H9 (cell line): ENCODE data around the gene SPRY4. TPM values are rescaled to one million over a fixed set of nuclear protein-coding genes. Genes with fewer than 3 reads are reported as not detected.

Experiments used
- DNase-seq: peaks from one replicate; pipeline ENCODE4 v3.0.0-alpha.2; 2017
- H2AFZ ChIP-seq: one replicate; pipeline ENCODE4 v1.6.1; 2013; ENCODE audit warnings: mild to moderate bottlenecking, low read length, control low read depth, moderate library complexity
- H2AK5ac ChIP-seq: 2 replicates; pipeline ENCODE4 v1.6.1; 2013; ENCODE audit warnings: low read length, control low read depth, mixed read lengths; ENCODE audit not compliant: insufficient read length
- H2BK120ac ChIP-seq: one replicate; pipeline ENCODE4 v1.6.1; 2013; ENCODE audit warnings: low read depth, mild to moderate bottlenecking, low read length, control low read depth, inconsistent platforms; ENCODE audit not compliant: poor library complexity, severe bottlenecking
- H2BK12ac ChIP-seq: 2 replicates; pipeline ENCODE4 v1.6.1; 2013; ENCODE audit warnings: low read length, control low read depth, mixed read lengths, low read depth; ENCODE audit not compliant: insufficient read length
- H2BK15ac ChIP-seq: 2 replicates; pipeline ENCODE4 v1.6.1; 2013; ENCODE audit warnings: low read depth, low read length, control low read depth
- H2BK20ac ChIP-seq: one replicate; pipeline ENCODE4 v1.6.1; 2013; ENCODE audit warnings: low read depth, mild to moderate bottlenecking, low read length, control low read depth, inconsistent platforms; ENCODE audit not compliant: poor library complexity, severe bottlenecking
- H2BK5ac ChIP-seq: 2 replicates; pipeline ENCODE4 v1.6.1; 2013; ENCODE audit warnings: low read length, control low read depth, mixed read lengths; ENCODE audit not compliant: insufficient read length
- H3K14ac ChIP-seq: 2 replicates; pipeline ENCODE4 v1.6.1; 2013; ENCODE audit warnings: low read length, control low read depth; ENCODE audit not compliant: insufficient read depth
- H3K18ac ChIP-seq: 2 replicates; pipeline ENCODE4 v1.6.1; 2013; ENCODE audit warnings: low read depth, mild to moderate bottlenecking, mixed read lengths, low read length, control low read depth; ENCODE audit not compliant: insufficient read length
- H3K23ac ChIP-seq: 2 replicates; pipeline ENCODE4 v1.6.1; 2013; ENCODE audit warnings: low read length, control low read depth, mixed read lengths, low read depth; ENCODE audit not compliant: insufficient read length
- H3K23me2 ChIP-seq: 2 replicates; pipeline ENCODE4 v1.6.1; 2013; ENCODE audit warnings: low read depth, mild to moderate bottlenecking, mixed read lengths, low read length, control low read depth; ENCODE audit not compliant: insufficient read length, poor library complexity, severe bottlenecking
- H3K27ac ChIP-seq: 2 replicates; pipeline ENCODE4 v1.5.1; 2013; ENCODE audit warnings: low read length, control low read depth, mixed read lengths, low read depth; ENCODE audit not compliant: insufficient read length
- H3K27me3 ChIP-seq: 2 replicates; pipeline ENCODE4 v1.6.1; 2013; ENCODE audit warnings: low read length, control low read depth, inconsistent platforms; ENCODE audit not compliant: insufficient read depth
- H3K4ac ChIP-seq: 2 replicates; pipeline ENCODE4 v1.6.1; 2013; ENCODE audit warnings: low read depth, mild to moderate bottlenecking, control low read depth, inconsistent platforms, low read length, moderate library complexity
- H3K4me1 ChIP-seq: 2 replicates; pipeline ENCODE4 v1.6.1; 2013; ENCODE audit warnings: low read length, control low read depth, inconsistent platforms; ENCODE audit not compliant: insufficient read depth
- H3K4me2 ChIP-seq: 2 replicates; pipeline ENCODE4 v1.6.1; 2013; ENCODE audit warnings: low read length, control low read depth, mixed read lengths; ENCODE audit not compliant: insufficient read length, insufficient read depth
- H3K56ac ChIP-seq: 2 replicates; pipeline ENCODE4 v1.6.1; 2013; ENCODE audit warnings: low read depth, mild to moderate bottlenecking, mixed read lengths, low read length, control low read depth; ENCODE audit not compliant: insufficient read length
- H3K79me1 ChIP-seq: 2 replicates; pipeline ENCODE4 v1.6.1; 2013; ENCODE audit warnings: low read depth, mild to moderate bottlenecking, moderate library complexity, low read length, control low read depth, inconsistent platforms; ENCODE audit not compliant: insufficient read depth, poor library complexity, severe bottlenecking
- H3K79me2 ChIP-seq: 2 replicates; pipeline ENCODE4 v1.6.1; 2013; ENCODE audit warnings: low read length, control low read depth, inconsistent platforms; ENCODE audit not compliant: insufficient read depth
- H3K9ac ChIP-seq: 2 replicates; pipeline ENCODE4 v1.6.1; 2013; ENCODE audit warnings: low read length, control low read depth, mixed read lengths; ENCODE audit not compliant: insufficient read length; ENCODE audit errors: extremely low read depth
- H3K9me3 ChIP-seq: one replicate; pipeline ENCODE4 v1.6.1; 2013; ENCODE audit warnings: low read depth, low read length, inconsistent platforms; ENCODE audit not compliant: control insufficient read depth
- H3T11ph ChIP-seq: one replicate; pipeline ENCODE4 v1.6.1; 2013; ENCODE audit warnings: mild to moderate bottlenecking, low read length, control low read depth, inconsistent platforms
- H4K20me1 ChIP-seq: one replicate; pipeline ENCODE4 v1.6.1; 2013; ENCODE audit not compliant: control insufficient read depth, insufficient read length, insufficient read depth
- H4K5ac ChIP-seq: 2 replicates; pipeline ENCODE4 v1.6.1; 2013; ENCODE audit warnings: low read depth, mild to moderate bottlenecking, mixed read lengths, low read length, control low read depth; ENCODE audit not compliant: insufficient read length
- H4K8ac ChIP-seq: replicated peaks from 2 replicates; pipeline ENCODE4 v1.6.1; 2013; ENCODE audit warnings: low read length, control low read depth, mixed read lengths, low read depth; ENCODE audit not compliant: insufficient read length
- H4K91ac ChIP-seq: 2 replicates; pipeline ENCODE4 v1.6.1; 2013; ENCODE audit warnings: low read depth, mild to moderate bottlenecking, moderate library complexity, mixed read lengths, low read length, control low read depth; ENCODE audit not compliant: insufficient read length
- H3K27ac Mint-ChIP-seq, 3 experiments: 2 replicates in 2 of 3; 3 replicates in 1 of 3; pipeline ENCODE4 v1.8.0; 2020 to 2021; ENCODE audit warnings: mixed read lengths in 3 of 3, mild to moderate bottlenecking in 1 of 3, moderate library complexity in 1 of 3
- H3K27me3 Mint-ChIP-seq: 2 replicates; pipeline ENCODE4 v1.8.0; 2021; ENCODE audit warnings: low read depth, mild to moderate bottlenecking, moderate library complexity, mixed read lengths
- H3K36me3 Mint-ChIP-seq, 3 experiments: 2 replicates in 2 of 3; 3 replicates in 1 of 3; pipeline ENCODE4 v1.8.0; 2020 to 2021; ENCODE audit warnings: low read depth in 3 of 3, mixed read lengths in 3 of 3; ENCODE audit not compliant: insufficient read depth in 1 of 3
- H3K4me1 Mint-ChIP-seq, 2 experiments: 2 replicates each; pipeline ENCODE4 v1.8.0; 2020; ENCODE audit warnings: mixed read lengths in 2 of 2
- H3K4me3 Mint-ChIP-seq, 2 experiments: 2 replicates in 1 of 2; 3 replicates in 1 of 2; pipeline ENCODE4 v1.8.0; 2020 to 2021; ENCODE audit warnings: mild to moderate bottlenecking in 2 of 2, mixed read lengths in 2 of 2, moderate library complexity in 1 of 2
- H3K9me3 Mint-ChIP-seq, 2 experiments: 2 replicates in 1 of 2; 3 replicates in 1 of 2; pipeline ENCODE4 v1.8.0; 2020; ENCODE audit warnings: mild to moderate bottlenecking in 2 of 2, mixed read lengths in 2 of 2, moderate library complexity in 1 of 2
- CTCF ChIP-seq: fragments of 200-600 bp; sonication (generic); conservative IDR thresholded peaks from 3 replicates; pipeline ENCODE4 v1.8.0; 2021; ENCODE audit warnings: antibody characterized with exemption, mild to moderate bottlenecking
- WGBS: extraction: QIAGEN DNeasy Blood & Tissue Kit; methylation state at CpG from one replicate; pipeline ENCODE4 v1.1.7; 2013; ENCODE audit warnings: missing lambda C conversion rate, low lambda C conversion rate, mixed read lengths; ENCODE audit not compliant: insufficient read length; ENCODE audit errors: extremely low coverage; 5-methylcytosine and 5-hydroxymethylcytosine counted together
- total RNA-seq: library from RNA; stranded (reverse); gene quantifications from 2 replicates; pipeline ENCODE4 v1.2.1, GENCODE V29; 2021

SPRY4 gene
- total RNA-seq, 1 experiment from 2014 or later, result 92.4 TPM

- Histone ChIP-seq H2AK5ac (no peak overlapping the region), H3K18ac (peak overlapping the region; percentile 53), H3K56ac (no peak overlapping the region), H2BK120ac (no peak overlapping the region), H4K20me1 (no peaks in the 10 kb centered on the region), H3K23me2 (no peaks in the 10 kb centered on the region), H3T11ph (no peak overlapping the region), H3K27ac (no peak overlapping the region), H4K5ac (no peak overlapping the region), H3K79me2 (0 out of 2 replicates have a peak, but pooled peaks cover 1% of the 10 kb centered on the region), H2AFZ (no peak overlapping the region), H2BK5ac (no peak overlapping the region), H3K23ac (no peak overlapping the region), H2BK20ac (no peak overlapping the region), H2BK15ac (no peak overlapping the region), H3K4me2 (no peak overlapping the region), H3K79me1 (no peaks in the 10 kb centered on the region), H4K8ac (no peak overlapping the region), H3K4ac (no peak overlapping the region), H2BK12ac (no peak overlapping the region), H3K9me3 (peaks cover 37% of the 10 kb centered on the region), H4K91ac (no peak overlapping the region), H3K4me1 (peaks cover 2% of the 10 kb centered on the region; the same call in 1 of the 2 replicates), H3K14ac (peak overlapping the region; percentile 67), H3K27me3 (no peaks in the 10 kb centered on the region), H3K9ac (no peak overlapping the region)
- Mint-ChIP-seq H3K36me3 (peaks cover 35 to 52% (median 50%) of the 10 kb centered on the region in 3 experiments), H3K27me3 (no peaks in the 10 kb centered on the region; the same call in 1 of the 2 replicates), H3K4me1 (peaks cover 2 to 9% of the 10 kb centered on the region in 2 experiments; a peak in 2 of 4 replicates), H3K4me3 (no peak overlapping the region), H3K9me3 (peaks cover 35 to 41% of the 10 kb centered on the region in 2 experiments), H3K27ac (peak overlapping the region in 1 of 3 experiments; percentile 57; a peak in 2 of 7 replicates)
- DNase-seq, result no peak
- WGBS, result no CpG with 5 or more reads among the region's 16 CpGs
- no peak for TF ChIP-seq CTCF
Observed at GRCh38 chr5:142342128-142342981, 17.5 kb upstream of the SPRY4 start.
